Activated T-cell treated with anti-CD3 and anti-CD28 coated beads for 48 hours (primary cell): Measurements from ENCODE around the gene SIRT5.
A peak's percentile ranks its signal among the peaks of the same experiment; 100 is the strongest.

ENCODE experiments used
- DNase-seq: peaks from one replicate; pipeline ENCODE4 v3.0.0-alpha.2; 2020; ENCODE audit warnings: low read depth

Gene SIRT5

GRCh38 chr6:13574571-13575376, at the start of gene SIRT5:
SIRT5 (plus strand) TSS chr6:13574601; CDS start chr6:13584111, 9,510 bp downstream.
- DNase-seq, result peak; percentile 68

GRCh38 chr6:13524801-13525508, 49.4 kb upstream of the SIRT5 start:
- DNase-seq, result no peak

DNA sequence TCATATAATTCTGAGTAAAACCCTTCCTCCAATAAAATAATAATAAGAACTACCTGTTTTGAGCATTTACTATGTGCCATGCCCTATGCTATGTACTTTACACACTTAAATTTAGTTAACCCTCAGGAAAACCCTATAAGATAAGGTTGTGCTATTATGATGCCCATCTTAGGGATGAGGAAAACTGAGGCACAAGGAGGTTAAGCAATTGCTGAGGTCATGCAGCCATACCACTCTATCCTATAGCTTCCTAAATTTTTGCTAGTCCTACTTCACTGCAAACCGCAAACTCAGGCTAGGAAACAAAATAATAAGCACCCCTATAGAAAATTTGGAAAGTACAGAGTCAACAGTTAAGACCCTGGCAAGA, 48.1 kb upstream of the SIRT5 start:
- DNase-seq, result no peak

DNA sequence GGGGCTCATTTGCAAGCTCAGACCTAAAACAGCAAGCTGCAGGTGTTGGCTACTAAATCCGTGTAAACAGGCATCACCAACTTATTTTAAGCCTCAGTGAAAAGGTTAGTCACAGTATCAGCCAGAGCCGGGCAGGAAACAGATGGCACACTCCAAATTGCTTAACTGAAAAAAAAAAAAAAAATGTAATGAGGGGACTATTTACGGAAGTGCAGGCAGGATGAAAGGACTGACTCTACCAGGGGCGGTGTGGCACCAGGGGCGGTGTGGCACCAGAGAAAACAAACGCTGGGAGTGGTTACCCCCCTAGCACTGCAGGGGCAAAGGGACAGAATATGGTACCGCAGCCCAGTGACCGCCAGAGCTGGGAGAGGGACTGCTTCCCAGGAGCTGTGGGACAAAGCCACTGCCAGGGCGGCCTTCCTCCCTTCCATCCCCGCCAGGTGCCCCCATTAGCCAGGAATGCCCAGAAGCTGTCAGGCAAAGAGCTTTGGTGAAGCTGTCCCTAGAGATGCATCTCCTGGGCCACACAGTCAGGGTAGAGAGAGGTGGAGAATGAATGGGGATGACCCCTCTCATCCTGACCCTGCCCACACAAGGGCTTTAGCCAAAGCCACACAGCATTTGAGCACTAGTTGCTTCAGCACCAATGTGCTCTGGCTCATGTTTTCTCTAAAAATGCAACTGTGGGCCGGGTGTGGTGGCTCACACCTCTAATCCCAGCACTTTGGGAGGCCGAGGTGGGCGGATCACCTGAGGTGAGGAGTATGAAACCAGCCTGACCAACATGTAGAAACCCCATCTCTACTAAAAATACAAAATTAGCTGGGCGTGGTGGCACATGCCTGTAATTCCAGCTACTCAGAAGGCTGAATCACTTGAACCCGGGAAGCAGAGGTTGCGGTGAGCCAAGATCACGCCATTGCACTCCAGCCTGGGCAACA, 47.4 kb upstream of the SIRT5 start:
- DNase-seq, result no peak

DNA sequence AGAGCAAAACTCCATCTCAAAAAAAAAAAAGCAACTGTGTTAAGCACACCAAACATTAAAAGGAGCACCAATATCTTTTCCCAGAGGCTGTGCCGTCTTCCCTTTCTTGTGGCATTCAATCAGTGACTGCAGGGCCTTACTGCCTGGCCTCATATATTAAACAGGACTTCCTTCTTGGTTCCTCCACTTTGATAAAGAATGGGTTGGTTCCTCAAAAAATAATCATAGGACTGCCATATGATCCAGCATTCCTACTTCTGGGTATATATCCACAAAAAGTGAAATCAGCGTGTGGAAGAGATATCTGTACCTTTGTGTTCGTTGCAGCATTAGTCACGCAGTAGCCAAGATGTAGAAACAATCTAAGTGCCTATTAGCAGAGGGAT, 46.7 kb upstream of the SIRT5 start:
- DNase-seq, result no peak

DNA sequence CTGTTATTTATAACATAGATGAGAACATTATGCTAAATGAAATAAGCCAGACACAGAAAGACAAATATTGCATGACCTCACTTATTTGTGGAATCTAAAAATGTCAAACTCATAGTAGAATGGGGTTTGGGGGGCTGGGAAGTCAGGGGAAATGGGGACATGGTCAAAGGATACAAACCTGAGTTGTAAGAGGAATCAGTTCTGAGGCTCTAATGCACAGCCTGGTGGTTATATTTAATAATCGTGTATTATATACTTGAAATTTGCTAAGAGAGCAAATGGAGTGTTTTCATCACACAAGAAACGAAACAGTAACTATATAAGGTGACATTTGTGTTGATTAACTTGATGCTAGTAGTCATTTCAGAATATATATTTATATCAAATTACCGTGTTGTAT, 46.2 kb upstream of the SIRT5 start:
- no peak for DNase-seq

- no peak for DNase-seq
Observed at GRCh38 chr6:13528777-13529343, 45.5 kb upstream of the SIRT5 start.

GRCh38 chr6:13531956-13532355, 42.4 kb upstream of the SIRT5 start:
- DNase-seq, result no peak

DNA sequence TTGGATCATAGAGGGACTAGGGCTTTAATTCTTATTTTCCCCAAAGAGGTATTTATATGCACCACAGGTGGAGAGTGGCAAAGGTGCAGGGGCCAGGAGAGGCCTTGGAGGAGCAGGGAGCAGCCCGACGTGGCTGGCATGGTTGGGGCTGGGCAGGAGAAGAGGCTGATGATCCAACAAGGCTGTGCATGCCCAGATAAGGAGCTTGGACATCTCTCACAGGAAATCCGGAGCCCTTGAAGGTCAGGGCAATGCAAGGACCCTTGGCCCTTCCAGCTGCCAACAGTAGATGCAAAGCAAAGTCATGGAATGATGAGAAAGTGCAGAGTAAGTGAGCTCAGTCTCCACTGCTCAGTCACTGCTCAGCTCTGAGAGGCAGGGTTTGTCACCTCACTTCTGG, 39.9 kb upstream of the SIRT5 start:
- no peak for DNase-seq

DNA sequence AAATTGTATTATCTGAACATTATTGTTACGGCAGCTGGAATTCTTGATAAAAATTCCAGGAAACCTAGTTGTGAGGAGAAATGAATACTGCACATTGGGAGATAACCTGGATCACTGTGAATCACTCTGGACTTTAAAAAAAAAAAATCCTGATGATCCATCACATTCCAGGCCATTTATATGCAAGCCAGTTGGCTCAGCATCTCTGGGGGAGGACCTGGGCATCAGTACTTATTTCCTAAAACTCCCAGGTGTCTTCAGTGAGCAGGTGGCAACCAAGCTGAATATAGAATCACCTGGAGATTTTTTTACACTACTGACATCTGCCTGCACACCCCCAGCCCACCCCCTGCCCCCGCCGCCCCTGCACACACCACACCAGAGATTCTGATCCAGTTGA, 39.1 kb upstream of the SIRT5 start:
- DNase-seq, result no peak

DNA sequence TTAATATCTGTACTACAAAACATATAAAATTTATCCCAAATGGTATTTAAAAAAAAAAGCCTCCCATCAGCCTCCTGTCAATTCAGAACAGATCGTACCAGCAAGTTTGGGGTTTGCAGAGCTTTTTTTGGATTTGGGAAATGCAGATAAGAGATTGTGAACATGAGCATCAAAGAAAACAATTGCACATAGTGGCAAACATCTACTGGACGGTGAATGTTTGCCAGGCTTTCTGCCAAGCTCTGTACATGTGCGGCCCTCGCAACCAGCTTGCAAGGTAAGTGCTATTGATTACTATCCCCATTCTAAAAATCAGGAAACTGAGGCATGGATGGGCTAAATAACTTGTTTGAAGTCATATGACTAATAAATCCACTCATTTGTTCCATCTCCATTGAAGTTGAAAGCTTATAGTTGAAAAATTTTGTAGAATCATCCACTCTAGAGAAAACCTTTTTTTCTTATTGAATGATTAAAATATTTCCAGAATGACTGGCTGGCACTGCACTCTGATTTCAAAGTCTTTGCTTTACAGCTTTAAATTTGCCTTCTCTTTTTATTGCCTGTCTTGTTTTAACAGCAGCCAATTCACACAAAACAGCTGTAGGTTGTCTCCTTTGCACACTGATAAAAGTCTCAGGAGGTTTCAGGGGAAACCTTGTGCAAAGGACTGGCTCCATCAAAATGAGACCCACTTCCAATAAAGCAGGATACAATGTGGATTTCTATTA, 37.4 kb upstream of the SIRT5 start:
- no peak for DNase-seq

DNA sequence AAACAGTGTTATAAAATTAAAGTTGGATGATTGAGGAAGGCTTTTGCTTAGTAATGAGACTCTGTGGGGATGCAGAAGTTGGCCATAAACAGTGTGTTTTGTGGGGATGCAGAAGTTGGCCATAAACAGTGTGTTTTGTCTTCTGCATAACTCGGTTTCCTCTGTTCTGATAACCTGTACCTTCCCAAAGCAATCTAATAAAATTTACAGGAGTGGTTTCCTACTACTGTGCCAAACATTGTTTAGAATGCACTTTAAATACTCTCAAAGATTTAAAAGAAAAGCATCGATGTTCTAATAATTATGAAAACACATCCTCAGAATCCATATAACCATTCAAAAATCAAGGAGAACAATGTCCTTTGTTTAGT, 36.9 kb upstream of the SIRT5 start:
- no peak for DNase-seq

GRCh38 chr6:13538084-13538483, 36.3 kb upstream of the SIRT5 start:
- DNase-seq, result no peak

DNA sequence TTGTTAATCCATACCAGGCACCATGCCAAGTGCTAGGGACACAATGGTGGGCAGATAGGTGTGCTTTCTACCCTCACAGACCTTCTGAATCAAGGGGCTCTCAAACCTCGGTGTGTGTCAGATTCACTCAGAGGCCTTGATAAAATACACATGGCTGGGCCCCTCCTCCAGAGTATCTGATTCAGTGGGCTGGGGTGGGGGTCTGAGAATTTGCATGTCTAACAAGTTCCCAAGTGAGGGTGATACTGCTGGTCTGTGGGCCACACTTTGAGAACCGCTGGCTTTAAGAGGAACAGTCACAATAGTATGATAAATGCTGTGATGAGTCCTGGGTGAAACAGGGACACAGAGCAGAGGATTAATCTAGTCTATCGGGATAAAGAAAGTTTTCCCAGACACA, 35.8 kb upstream of the SIRT5 start:
- DNase-seq, result no peak

- DNase-seq, result no peak
Observed at GRCh38 chr6:13539572-13539971, 34.8 kb upstream of the SIRT5 start.

- DNase-seq, result no peak
Observed at GRCh38 chr6:13541496-13541895, 32.9 kb upstream of the SIRT5 start.

DNA sequence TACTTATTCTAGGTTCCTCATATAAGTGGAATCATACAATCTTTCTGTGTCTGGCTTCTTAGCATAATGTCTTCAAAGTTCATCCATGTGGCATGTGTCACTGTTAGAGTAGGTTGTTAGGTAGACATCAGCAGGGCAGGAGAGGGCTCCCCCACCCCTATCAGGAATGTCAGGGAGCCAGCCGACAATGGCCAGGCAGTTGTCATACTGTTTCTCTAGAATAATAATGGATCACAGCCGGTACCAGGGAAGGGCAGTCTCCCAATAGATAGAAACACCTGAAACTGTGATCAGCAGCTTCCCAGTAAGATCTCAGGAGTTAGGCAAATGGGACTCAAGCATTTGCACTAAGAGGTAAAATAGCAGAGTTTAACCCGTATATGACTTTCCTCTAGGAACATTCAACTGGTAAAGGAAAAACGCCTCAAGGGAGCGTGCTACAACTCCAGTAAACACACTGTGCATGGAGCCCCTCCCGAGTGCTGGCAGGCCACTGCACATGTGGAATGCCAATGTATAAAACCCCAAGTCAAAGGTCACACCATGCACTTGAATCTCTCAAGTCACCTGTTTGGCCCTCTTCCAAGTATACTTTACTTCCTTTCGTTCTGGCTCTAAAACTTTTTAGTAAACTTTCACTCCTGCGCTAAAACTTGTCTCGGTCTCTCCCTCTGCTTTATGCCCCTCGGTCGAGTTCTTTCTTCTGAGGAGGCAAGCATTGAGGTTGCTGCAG, 29.8 kb upstream of the SIRT5 start:
- DNase-seq, result no peak

DNA sequence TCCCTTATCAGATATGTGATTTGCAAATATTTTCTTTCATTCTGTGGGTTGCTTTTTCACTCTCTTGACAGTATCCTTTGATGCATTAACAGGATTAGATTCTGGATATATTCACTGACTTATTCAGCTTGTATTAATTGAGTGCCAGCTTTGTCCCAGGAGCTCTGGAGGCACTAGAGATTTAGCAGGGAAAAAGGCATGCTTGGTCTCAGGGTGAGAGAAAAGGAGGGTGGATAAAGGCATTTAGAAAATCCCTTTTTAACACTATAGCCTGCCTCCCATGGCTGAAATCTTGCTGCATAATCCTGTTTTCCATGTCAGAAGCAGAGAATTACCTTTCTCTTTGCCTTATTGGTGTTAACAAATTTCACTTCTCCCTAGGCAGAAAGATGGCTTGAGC, 28.5 kb upstream of the SIRT5 start:
- no peak for DNase-seq

- DNase-seq, result no peak
Observed at GRCh38 chr6:13548500-13549210, 25.7 kb upstream of the SIRT5 start.

- DNase-seq, result no peak
Observed at GRCh38 chr6:13550656-13551055, 23.7 kb upstream of the SIRT5 start.
